H1 (cell line): ENCODE results near the gene PKD1. TPM values are rescaled to one million over a fixed set of nuclear protein-coding genes. Genes with fewer than 3 reads are reported as not detected.

Experiments used
- RBBP5 ChIP-seq: IDR thresholded peaks from 2 replicates; pipeline ENCODE4 v1.7.1; 2012; ENCODE audit warnings: low read depth, mild to moderate bottlenecking, inconsistent platforms, low read length, moderate library complexity, borderline replicate concordance
- polyA plus RNA-seq, 7 experiments: library from polyadenylated mRNA; depleted of rRNA in 3 of 7; stranded (reverse) in 5 of 7; unstranded in 2 of 7; fragments of >200 nt in 5 of 7; fragments of 200-250 nt in 2 of 7; gene quantifications; 1 replicate in 5 of 7; 2 replicates in 1 of 7; 4 replicates in 1 of 7; pipeline versions ENCODE4 v1.2.1 to v1.2.3, GENCODE V29; 2011 to 2013; ENCODE audit warnings: missing spikeins in 2 of 7, mixed read lengths in 2 of 7
- total RNA-seq: library from RNA; stranded (reverse); fragmentation: NEBNext Ultra II Directional; extraction: Animal tissue kit (Norgen Biotek cat#: 25700); gene quantifications from 2 replicates; pipeline ENCODE4 v1.2.1, GENCODE V29; 2021

Gene PKD1
- total and polyA plus RNA-seq, 2 of the 8 experiments (the other 6 are each of a cell fraction or from before 2014, with no cell fraction given), result 40.6 to 52.7 TPM

DNA sequence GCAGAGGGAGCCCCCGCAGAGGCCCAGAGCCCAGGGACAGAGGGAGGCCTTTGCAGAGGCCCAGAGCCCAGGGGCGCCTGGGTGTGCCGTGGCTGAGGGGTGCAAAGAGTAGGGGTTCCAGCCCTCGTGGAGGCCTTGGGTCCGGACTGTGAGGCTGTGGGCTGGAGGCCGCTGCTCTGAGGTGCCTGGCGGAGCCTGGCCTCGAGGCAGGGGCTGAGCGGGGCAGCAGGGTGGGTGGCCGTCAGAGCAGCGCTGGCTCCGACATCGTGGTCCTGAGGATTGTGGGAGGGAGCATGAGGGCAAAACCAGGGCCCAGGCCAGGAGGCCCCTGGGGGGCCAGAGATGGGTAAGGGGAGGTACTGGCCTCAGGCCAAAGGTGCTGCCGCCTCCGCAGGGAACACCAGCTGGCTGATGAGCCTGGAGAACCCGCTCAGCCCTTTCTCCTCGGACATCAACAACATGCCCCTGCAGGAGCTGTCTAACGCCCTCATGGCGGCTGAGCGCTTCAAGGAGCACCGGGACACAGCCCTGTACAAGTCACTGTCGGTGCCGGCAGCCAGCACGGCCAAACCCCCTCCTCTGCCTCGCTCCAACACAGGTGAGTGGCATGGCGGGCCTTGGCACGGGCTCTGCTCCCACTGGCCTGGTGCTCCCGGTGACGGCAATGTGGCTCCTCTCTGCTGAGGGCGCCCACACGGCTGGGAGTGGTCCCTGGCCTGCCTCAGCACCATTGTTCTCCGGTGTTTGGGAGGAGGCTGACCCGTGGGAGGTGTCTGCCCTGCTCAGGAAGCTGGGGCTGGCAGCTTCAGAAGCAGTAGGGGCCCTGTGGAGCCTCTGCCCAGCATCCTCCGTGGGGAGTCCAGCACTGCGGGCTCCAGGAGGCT lies 54.3 kb downstream of the PKD1 start (continued):
- no peak for TF ChIP-seq RBBP5
- TF ChIP-seq, all 59 proteins: peak for 0
